Measurements from ENCODE around the gene ACOX2. TPM values are rescaled to one million over a fixed set of nuclear protein-coding genes. Genes with fewer than 3 reads are reported as not detected.

Gene ACOX2
- total and polyA plus RNA-seq, 2 of the 13 experiments (the other 11 are each of a cell fraction or from before 2014, with no cell fraction given): 42.6 to 98.5 TPM

DNA sequence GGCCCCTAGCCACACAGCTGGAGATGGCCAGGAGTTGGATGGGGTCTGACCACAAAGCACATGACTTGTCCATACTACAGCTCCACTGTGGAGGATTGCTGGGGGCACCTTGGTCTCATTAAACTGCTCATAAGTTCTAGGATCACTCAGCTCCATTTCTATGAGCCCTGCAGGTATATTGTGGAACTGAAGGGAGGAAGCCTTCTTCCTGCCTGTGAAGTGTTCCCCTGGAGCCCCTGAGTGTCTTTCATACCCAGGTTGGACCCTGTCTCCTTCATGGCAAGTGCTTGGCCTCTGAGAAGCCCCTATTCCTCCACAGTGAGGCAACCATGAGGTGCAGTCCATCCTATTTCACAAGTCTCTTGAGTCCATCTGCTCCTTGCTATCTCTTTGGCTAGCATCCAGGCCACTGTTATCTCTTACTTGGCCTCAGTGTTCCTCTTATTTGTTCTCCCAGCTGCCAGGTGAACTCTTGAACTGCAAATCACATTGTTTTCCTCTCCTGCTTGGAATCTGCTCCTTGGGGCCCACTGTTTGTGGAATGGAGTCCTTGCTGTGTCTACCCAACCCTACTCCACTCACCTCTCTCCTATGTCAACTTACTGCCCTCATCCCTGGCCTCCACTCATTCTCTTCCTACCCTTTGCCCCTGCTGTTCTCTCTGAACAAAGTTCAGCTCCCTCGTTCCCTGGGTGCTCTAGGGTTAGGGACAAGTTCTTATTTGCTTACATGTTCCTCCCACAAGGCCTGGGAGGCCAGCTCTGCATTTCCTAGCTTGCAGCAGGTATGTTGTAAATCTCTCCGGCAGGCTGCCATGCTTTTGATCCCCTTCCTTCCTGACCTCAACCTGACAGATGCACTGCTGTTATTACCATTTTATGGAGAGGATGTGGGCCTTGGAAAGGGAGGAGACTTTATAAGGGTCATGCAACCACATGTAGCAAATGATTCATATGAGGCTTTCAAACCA lies 1.2 kb downstream of the ACOX2 start (continued):
- TF ChIP-seq, protein P1, sequence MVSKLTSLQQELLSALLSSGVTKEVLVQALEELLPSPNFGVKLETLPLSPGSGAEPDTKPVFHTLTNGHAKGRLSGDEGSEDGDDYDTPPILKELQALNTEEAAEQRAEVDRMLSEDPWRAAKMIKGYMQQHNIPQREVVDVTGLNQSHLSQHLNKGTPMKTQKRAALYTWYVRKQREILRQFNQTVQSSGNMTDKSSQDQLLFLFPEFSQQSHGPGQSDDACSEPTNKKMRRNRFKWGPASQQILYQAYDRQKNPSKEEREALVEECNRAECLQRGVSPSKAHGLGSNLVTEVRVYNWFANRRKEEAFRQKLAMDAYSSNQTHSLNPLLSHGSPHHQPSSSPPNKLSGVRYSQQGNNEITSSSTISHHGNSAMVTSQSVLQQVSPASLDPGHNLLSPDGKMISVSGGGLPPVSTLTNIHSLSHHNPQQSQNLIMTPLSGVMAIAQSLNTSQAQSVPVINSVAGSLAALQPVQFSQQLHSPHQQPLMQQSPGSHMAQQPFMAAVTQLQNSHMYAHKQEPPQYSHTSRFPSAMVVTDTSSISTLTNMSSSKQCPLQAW (CRISPR knock-in tag; IDR thresholded peaks at IDR 0.05): peak; percentile 69; the same call in 1 of the 2 replicates
- TF ChIP-seq NFIC (IDR thresholded peaks at IDR 0.05; ENCODE audit: low read length): peak; percentile 79
- TF ChIP-seq ZNF414 (CRISPR knock-in tag; IDR thresholded peaks at IDR 0.05): peak; percentile 59; the same call in 1 of the 2 replicates
- TF ChIP-seq ATF5 (CRISPR knock-in tag; IDR thresholded peaks at IDR 0.05; ENCODE audit: low read depth): no peak
- TF ChIP-seq TEF (CRISPR knock-in tag; IDR thresholded peaks at IDR 0.05): no peak
- peak; percentile 77; the same call in 1 of the 2 replicates for TF ChIP-seq SSRP1 (CRISPR knock-in tag; IDR thresholded peaks at IDR 0.05)
- TF ChIP-seq TEAD3 (CRISPR knock-in tag; optimal IDR thresholded peaks at IDR 0.05; ENCODE audit: borderline replicate concordance): peak; percentile 90
- TF ChIP-seq ZNF790 (CRISPR knock-in tag; IDR thresholded peaks at IDR 0.05; ENCODE audit: borderline replicate concordance): no peak
- TF ChIP-seq ZNF264 (CRISPR knock-in tag; IDR thresholded peaks at IDR 0.05): 0 out of 2 replicates have a peak, but pooled peaks have one; percentile 70
- TF ChIP-seq ZNF468 (CRISPR knock-in tag; IDR thresholded peaks at IDR 0.05): no peak
- TF ChIP-seq SMAD9 (CRISPR knock-in tag; IDR thresholded peaks at IDR 0.05): no peak
- TF ChIP-seq MIER3 (CRISPR knock-in tag; IDR thresholded peaks at IDR 0.05; ENCODE audit: borderline replicate concordance): peak; percentile 82; the same call in 1 of the 2 replicates
- peak; percentile 78 for TF ChIP-seq NR2F2 (IDR thresholded peaks at IDR 0.05; ENCODE audit: borderline replicate concordance, low read depth)
- TF ChIP-seq ZMYM3 (CRISPR knock-in tag; IDR thresholded peaks at IDR 0.05): no peak; the same call in 1 of the 2 replicates
- 0 out of 2 replicates have a peak, but pooled peaks have one; percentile 16 for TF ChIP-seq ZNF652 (CRISPR knock-in tag; IDR thresholded peaks at IDR 0.05; ENCODE audit: borderline replicate concordance, low read depth)
- TF ChIP-seq XRCC5 (optimal IDR thresholded peaks at IDR 0.05; ENCODE audit: low read length): no peak
- no peak for TF ChIP-seq CBX1 (IDR thresholded peaks at IDR 0.05; ENCODE audit: low read depth)
- TF ChIP-seq ZNF740 (CRISPR knock-in tag; IDR thresholded peaks at IDR 0.05): 0 out of 2 replicates have a peak, but pooled peaks have one; percentile 36
- TF ChIP-seq, protein P2, sequence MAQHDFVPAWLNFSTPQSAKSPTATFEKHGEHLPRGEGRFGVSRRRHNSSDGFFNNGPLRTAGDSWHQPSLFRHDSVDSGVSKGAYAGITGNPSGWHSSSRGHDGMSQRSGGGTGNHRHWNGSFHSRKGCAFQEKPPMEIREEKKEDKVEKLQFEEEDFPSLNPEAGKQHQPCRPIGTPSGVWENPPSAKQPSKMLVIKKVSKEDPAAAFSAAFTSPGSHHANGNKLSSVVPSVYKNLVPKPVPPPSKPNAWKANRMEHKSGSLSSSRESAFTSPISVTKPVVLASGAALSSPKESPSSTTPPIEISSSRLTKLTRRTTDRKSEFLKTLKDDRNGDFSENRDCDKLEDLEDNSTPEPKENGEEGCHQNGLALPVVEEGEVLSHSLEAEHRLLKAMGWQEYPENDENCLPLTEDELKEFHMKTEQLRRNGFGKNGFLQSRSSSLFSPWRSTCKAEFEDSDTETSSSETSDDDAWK (CRISPR knock-in tag; IDR thresholded peaks at IDR 0.05): no peak
- TF ChIP-seq, protein P3, sequence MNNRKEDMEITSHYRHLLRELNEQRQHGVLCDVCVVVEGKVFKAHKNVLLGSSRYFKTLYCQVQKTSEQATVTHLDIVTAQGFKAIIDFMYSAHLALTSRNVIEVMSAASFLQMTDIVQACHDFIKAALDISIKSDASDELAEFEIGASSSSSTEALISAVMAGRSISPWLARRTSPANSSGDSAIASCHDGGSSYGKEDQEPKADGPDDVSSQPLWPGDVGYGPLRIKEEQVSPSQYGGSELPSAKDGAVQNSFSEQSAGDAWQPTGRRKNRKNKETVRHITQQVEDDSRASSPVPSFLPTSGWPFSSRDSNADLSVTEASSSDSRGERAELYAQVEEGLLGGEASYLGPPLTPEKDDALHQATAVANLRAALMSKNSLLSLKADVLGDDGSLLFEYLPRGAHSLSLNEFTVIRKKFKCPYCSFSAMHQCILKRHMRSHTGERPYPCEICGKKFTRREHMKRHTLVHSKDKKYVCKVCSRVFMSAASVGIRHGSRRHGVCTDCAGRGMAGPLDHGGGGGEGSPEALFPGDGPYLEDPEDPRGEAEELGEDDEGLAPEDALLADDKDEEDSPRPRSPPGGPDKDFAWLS (CRISPR knock-in tag; IDR thresholded peaks at IDR 0.05; ENCODE audit: borderline replicate concordance): no peak
